SH-SY5Y (cell line): ENCODE data around the gene FSTL4.

Experiments used
- GATA2 ChIP-seq: IDR thresholded peaks from 2 replicates; pipeline ENCODE4 v1.6.1; 2011; ENCODE audit warnings: mild to moderate bottlenecking, low read depth, low read length
- GATA3 ChIP-seq: IDR thresholded peaks from 2 replicates; pipeline ENCODE4 v1.6.1; 2011; ENCODE audit warnings: low read depth, mild to moderate bottlenecking, low read length, moderate library complexity

The FSTL4 gene

DNA sequence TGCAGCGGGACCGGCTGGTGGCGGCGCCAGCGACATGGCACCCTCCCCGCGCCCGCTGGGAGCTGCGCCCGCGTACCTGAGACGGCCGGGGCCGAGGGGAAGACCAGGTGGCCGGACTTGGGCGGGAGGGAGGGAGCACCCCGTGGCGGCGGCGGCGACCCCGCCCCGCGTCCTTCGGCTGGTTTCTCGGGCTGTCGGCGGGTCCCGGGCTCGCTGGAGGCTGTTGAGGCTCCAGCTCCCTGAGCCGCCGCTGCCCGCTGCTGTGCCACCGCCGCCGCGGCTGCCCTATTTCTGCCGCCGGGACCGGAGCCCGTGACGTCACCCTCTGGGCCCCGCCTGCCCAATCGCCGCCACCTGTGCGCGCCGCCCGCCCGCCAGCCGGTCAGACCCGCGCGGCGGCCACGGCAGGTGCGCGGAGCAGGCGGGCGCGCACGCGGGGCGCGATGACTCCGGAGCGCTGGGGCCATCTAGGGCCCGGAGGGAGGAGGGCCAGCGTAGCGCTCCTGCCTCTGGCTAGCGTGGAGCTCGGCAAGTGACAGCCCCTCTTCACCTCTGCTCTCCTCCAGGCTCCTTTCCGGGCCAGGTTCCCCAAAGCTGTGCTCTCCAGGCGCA lies at the start of gene FSTL4:
FSTL4 (minus strand) TSS at position 293 of the 612 bp plus-strand sequence.
- TF ChIP-seq GATA3 = no peak
- TF ChIP-seq GATA2 = no peak

DNA sequence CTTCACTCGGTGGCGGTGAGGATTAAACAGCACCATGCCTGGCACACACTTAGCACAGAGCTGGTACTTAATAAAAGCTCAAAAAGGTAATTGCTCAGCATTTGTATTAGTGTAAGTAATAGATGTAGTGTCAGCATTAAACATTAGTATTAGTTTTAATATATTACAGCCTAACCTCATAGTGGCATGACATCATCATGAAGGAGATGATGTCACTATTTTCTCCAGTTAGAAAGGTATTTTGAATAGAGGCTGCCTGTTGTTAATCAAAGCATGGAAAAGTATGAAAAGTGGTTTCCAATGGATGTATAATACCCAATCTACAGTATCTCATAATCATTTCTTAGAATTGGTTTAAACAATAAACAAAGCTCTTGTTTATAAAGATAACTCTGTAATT lies 49.0 kb upstream of the FSTL4 start:
- TF ChIP-seq GATA2 (no peak), GATA3 (no peak)

DNA sequence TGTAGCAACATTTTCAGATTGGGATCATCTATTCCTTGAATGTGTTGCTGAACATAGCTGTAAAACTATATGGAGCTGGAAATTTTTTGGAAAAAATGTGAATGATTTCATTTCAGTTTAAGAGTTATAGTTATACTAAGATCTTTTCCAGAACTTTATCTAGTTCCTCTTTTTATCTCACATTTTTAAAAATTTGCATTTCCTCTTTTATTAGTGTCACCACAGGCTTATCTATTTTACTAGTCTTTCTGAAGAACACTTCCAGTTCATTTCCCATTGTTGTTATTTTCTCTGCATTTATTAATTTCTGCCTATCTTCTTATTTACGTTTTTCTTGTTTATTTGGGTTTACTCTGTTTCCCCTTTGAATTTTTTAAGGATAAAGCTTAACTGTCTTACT lies 46.0 kb upstream of the FSTL4 start:
- TF ChIP-seq GATA2 (no peak), GATA3 (no peak)

GRCh38 chr5:133657036-133657435 lies 44.7 kb upstream of the FSTL4 start:
- no peak for TF ChIP-seq GATA2
- no peak for TF ChIP-seq GATA3

DNA sequence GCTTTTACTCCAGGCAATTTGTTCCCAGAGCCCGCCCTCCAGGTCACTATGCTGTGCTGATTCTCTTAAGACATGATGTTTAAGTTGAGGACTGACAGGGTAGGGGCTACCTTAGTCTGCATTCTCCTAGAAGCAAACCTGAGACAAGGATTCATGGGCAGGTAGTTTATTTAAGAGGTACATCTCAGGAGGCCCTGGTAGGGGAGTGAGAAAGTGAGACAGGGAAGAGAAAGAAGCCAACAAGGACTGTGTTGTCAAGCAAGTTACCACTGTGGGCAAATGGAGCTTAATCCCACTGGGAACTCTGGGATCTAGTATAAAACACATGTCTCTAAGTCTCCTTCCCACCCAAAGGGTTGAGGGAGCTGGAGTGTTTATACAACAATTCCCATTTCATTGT lies 43.6 kb upstream of the FSTL4 start:
- TF ChIP-seq GATA3 = no peak
- no peak for TF ChIP-seq GATA2

GRCh38 chr5:133653760-133654049 lies 41.4 kb upstream of the FSTL4 start:
- TF ChIP-seq GATA3 (no peak), GATA2 (no peak)

- TF ChIP-seq GATA3 (no peak), GATA2 (no peak)
Measured at GRCh38 chr5:133652951-133653759, 40.8 kb upstream of the FSTL4 start.

- no peak for TF ChIP-seq GATA3
- TF ChIP-seq GATA2 = no peak
Measured at GRCh38 chr5:133644000-133644865, 31.9 kb upstream of the FSTL4 start.

GRCh38 chr5:133643365-133643764 lies 31.0 kb upstream of the FSTL4 start:
- TF ChIP-seq GATA2 (no peak), GATA3 (no peak)

GRCh38 chr5:133642153-133642722 lies 29.9 kb upstream of the FSTL4 start:
- TF ChIP-seq GATA3 (no peak), GATA2 (no peak)

GRCh38 chr5:133641683-133642082 lies 29.3 kb upstream of the FSTL4 start:
- TF ChIP-seq GATA2 = no peak

DNA sequence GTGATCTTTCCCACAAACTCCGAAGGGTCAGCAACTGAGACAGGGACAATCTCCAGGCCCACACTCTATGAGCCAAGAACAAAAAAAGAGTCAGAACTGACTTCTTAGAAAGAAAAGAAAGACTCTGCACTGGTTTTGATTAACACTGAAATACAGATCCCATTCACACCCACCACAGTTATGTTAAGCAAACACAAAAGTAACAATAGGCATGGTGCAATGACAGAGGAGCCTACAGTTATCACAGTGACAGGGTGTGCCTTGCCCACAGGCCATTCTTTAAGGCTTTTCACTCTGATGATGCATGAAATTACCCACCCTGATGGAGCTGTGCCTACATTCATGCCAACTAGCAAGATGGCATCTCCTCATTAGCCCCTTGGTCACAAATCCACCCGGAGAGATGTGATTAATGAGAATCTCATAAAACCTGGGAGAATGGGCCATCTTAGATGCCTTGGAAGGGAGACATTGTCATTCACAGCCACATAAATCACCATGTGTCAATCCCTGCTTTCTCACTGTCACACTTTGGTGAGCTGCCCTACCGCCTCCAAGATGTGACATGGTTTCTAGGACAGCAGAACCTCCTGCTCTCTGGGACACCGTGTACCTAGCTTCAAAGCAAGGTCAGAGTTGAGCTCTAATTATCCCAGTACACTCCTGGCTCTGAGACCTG lies 27.6 kb upstream of the FSTL4 start:
- TF ChIP-seq GATA2 = no peak
- no peak for TF ChIP-seq GATA3

- TF ChIP-seq GATA3 (no peak), GATA2 (no peak)
Measured at GRCh38 chr5:133638436-133638835, 26.1 kb upstream of the FSTL4 start.

DNA sequence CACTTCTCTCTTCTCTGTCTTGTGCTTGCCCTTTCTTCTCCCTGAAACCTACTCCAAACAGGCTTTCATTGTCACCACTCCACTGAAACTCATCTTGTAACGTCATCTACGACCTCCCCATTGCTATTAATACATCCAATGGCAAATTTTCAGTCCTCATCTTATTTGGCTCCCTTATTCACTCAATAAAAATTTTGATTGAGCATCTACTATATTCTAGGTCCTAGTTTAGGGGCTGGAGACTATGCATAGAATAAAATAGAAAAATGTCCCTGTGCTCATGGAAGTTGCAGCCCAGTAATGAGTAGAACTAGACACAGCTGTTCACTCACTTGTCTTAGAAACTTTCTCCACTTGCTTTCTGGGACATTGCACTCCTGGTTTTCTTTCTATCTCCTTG lies 24.9 kb upstream of the FSTL4 start:
- TF ChIP-seq GATA3 = no peak
- no peak for TF ChIP-seq GATA2

- no peak for TF ChIP-seq GATA3
- TF ChIP-seq GATA2 = no peak
Measured at GRCh38 chr5:133635051-133635450, 22.7 kb upstream of the FSTL4 start.
